Lower leg skin (tissue), 3 donors: ENCODE results near the gene PRKACG.

ENCODE experiments used
- CTCF ChIP-seq, 3 donors: fragments of 450-650 bp; IDR thresholded peaks; one replicate each; pipeline ENCODE4 v1.5.1; 2016; ENCODE audit warnings: antibody characterized with exemption in 3 of 3, mild to moderate bottlenecking in 3 of 3, moderate library complexity in 2 of 3
- POLR2A ChIP-seq, 2 donors: fragments of 450-650 bp; IDR thresholded peaks; one replicate each; pipeline ENCODE4 v1.6.1; 2016 to 2017; ENCODE audit warnings: antibody characterized with exemption in 2 of 2, mild to moderate bottlenecking in 1 of 2, moderate library complexity in 1 of 2

- no peak for TF ChIP-seq CTCF (IDR thresholded peaks at IDR 0.05)
- no peak for TF ChIP-seq POLR2A (IDR thresholded peaks at IDR 0.05)
These were observed 38.4 kb downstream of the PRKACG start for GRCh38 chr9:68975365-68976043.
